Measurements from ENCODE around the gene CHST2. TPM values are rescaled to one million over a fixed set of nuclear protein-coding genes. Genes with fewer than 3 reads are reported as not detected.

The CHST2 gene
- total RNA-seq, 1 donor from 2014 or later: 5.9 TPM

DNA sequence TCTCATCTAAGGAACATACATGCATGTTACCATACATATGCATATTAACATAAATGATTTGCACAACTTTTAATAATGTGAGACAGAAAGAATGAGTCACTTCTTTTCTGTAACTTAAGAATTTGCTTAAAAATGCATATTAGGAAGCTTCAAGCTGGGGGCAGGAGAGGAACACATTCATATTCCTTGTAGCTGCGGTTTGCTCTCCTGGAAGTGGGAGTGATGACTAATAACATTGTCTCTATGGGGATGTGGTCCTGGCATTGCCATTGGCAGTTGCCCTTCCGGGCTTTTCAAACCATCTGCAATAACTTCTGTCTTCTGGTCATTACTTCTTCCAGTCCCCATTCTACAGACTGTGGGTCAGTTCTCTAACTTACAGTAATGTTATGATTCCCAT is 15.6 kb downstream of the CHST2 start:
- no peaks in the 10 kb centered on the region for H3K36me3 Mint-ChIP-seq
- TF ChIP-seq EZH2 (IDR thresholded peaks at IDR 0.05): no peak
- TF ChIP-seq EZH2phosphoT487 (IDR thresholded peaks at IDR 0.05): no peak
- TF ChIP-seq, protein P1, sequence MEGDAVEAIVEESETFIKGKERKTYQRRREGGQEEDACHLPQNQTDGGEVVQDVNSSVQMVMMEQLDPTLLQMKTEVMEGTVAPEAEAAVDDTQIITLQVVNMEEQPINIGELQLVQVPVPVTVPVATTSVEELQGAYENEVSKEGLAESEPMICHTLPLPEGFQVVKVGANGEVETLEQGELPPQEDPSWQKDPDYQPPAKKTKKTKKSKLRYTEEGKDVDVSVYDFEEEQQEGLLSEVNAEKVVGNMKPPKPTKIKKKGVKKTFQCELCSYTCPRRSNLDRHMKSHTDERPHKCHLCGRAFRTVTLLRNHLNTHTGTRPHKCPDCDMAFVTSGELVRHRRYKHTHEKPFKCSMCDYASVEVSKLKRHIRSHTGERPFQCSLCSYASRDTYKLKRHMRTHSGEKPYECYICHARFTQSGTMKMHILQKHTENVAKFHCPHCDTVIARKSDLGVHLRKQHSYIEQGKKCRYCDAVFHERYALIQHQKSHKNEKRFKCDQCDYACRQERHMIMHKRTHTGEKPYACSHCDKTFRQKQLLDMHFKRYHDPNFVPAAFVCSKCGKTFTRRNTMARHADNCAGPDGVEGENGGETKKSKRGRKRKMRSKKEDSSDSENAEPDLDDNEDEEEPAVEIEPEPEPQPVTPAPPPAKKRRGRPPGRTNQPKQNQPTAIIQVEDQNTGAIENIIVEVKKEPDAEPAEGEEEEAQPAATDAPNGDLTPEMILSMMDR (IDR thresholded peaks at IDR 0.05): no peak
- peaks cover 7% of the 10 kb centered on the region for H3K4me1 Mint-ChIP-seq
- DNase-seq (ENCODE audit: low spot score): no peak
- no peak overlapping the region for H3K27ac ChIP-seq
- H4K20me1 ChIP-seq (ENCODE audit: low read depth): no peaks in the 10 kb centered on the region
- H3K27me3 ChIP-seq: no peaks in the 10 kb centered on the region
- H3K36me3 ChIP-seq: no peaks in the 10 kb centered on the region
- H3K4me2 ChIP-seq: no peak overlapping the region
- H3K4me3 Mint-ChIP-seq: no peak overlapping the region
- peaks cover 4% of the 10 kb centered on the region for H3K27me3 Mint-ChIP-seq (ENCODE audit: insufficient read depth, low read depth)
- H3K9ac ChIP-seq: no peak overlapping the region
- H3K4me1 ChIP-seq: no peaks in the 10 kb centered on the region
- no peaks in the 10 kb centered on the region for H3K9me3 ChIP-seq (ENCODE audit: low read depth)
- H3K4me3 ChIP-seq: no peak overlapping the region
- no peaks in the 10 kb centered on the region for H3F3A ChIP-seq (ENCODE audit: low read depth)
- H3K9me3 Mint-ChIP-seq: no peaks in the 10 kb centered on the region
- H2AFZ ChIP-seq (replicated peaks): no peak overlapping the region
- H3K79me2 ChIP-seq (ENCODE audit: low read depth): no peaks in the 10 kb centered on the region
- H3K27ac Mint-ChIP-seq: no peak overlapping the region

DNA sequence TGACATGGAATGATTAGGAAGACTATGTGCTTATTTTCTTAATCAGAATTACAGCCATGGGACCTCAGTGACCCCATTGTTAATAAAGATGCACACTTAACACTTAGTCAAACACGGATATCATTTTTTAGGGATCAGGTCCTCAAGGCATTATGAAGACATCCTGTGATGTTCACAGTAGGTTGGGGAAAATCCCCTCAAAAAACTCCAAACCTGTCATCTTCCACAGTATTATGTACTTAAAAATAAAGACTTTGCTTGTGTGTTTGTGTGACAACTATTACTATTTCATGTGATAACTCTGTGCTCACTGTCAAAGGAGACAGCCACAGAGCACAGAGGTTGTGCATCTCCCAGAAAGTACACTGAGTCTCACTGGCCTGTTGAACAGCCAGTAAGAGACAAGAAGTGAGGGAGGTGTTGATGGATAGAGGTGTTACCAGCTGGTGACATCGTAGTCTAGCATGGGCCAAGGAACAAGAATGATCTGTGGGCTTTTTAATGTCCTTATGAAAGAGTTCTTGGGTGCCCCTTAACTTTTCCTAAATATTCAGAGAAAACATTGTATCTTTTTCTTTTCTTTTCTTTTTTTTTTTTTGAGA is 18.0 kb downstream of the CHST2 start:
- H3K4me2 ChIP-seq: no peak overlapping the region
- no peaks in the 10 kb centered on the region for H3K36me3 ChIP-seq
- no peaks in the 10 kb centered on the region for H3K27me3 ChIP-seq
- no peak for DNase-seq (ENCODE audit: low spot score)
- Mint-ChIP-seq H3K36me3 (no peaks in the 10 kb centered on the region), H3K27me3 (ENCODE audit: insufficient read depth, low read depth) (peaks cover 4% of the 10 kb centered on the region), H3K4me3 (no peak overlapping the region), H3K9me3 (no peaks in the 10 kb centered on the region), H3K27ac (no peak overlapping the region), H3K4me1 (peaks cover 7% of the 10 kb centered on the region)
- TF ChIP-seq, protein P1 (IDR thresholded peaks at IDR 0.05): no peak
- TF ChIP-seq EZH2phosphoT487 (IDR thresholded peaks at IDR 0.05): no peak
- TF ChIP-seq EZH2 (IDR thresholded peaks at IDR 0.05): no peak
- H3K9me3 ChIP-seq (ENCODE audit: low read depth): no peaks in the 10 kb centered on the region
- no peaks in the 10 kb centered on the region for H3F3A ChIP-seq (ENCODE audit: low read depth)
- no peak overlapping the region for H2AFZ ChIP-seq (replicated peaks)
- no peaks in the 10 kb centered on the region for H3K79me2 ChIP-seq (ENCODE audit: low read depth)
- no peak overlapping the region for H3K9ac ChIP-seq
- H3K4me3 ChIP-seq: no peak overlapping the region
- no peaks in the 10 kb centered on the region for H4K20me1 ChIP-seq (ENCODE audit: low read depth)
- no peaks in the 10 kb centered on the region for H3K4me1 ChIP-seq
- H3K27ac ChIP-seq: no peak overlapping the region

DNA sequence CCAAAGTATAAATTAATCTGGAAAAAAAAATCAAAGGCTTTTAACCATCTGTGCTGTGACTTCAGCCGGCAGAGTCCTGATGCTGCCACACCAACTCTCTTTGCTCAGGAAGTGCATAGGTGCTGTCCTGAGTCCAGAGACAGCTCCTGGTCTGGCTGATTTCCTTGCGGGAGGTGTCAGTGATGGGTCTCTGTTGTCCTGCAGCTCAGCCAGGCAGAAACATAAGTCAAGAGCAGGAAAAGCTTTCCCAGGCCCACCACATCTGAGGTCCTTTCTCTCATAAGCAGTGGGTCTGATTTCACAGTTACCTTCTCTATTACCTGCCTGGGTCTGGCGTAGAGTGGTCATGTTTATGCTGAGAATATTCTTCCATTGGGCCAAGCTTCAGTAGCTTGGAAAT is 19.4 kb downstream of the CHST2 start:
- Mint-ChIP-seq H3K27me3 (ENCODE audit: insufficient read depth, low read depth) (peaks cover 4% of the 10 kb centered on the region), H3K4me3 (no peak overlapping the region), H3K9me3 (no peaks in the 10 kb centered on the region), H3K27ac (no peak overlapping the region), H3K4me1 (peaks cover 7% of the 10 kb centered on the region), H3K36me3 (no peaks in the 10 kb centered on the region)
- no peak overlapping the region for H2AFZ ChIP-seq (replicated peaks)
- H3K79me2 ChIP-seq (ENCODE audit: low read depth): no peaks in the 10 kb centered on the region
- H3K27ac ChIP-seq: no peak overlapping the region
- H3K4me3 ChIP-seq: no peak overlapping the region
- no peaks in the 10 kb centered on the region for H3K4me1 ChIP-seq
- H3K36me3 ChIP-seq: no peaks in the 10 kb centered on the region
- H4K20me1 ChIP-seq (ENCODE audit: low read depth): no peaks in the 10 kb centered on the region
- no peak overlapping the region for H3K9ac ChIP-seq
- no peaks in the 10 kb centered on the region for H3F3A ChIP-seq (ENCODE audit: low read depth)
- no peaks in the 10 kb centered on the region for H3K9me3 ChIP-seq (ENCODE audit: low read depth)
- TF ChIP-seq, protein P1 (IDR thresholded peaks at IDR 0.05): no peak
- TF ChIP-seq EZH2phosphoT487 (IDR thresholded peaks at IDR 0.05): no peak
- no peak for TF ChIP-seq EZH2 (IDR thresholded peaks at IDR 0.05)
- no peak for DNase-seq (ENCODE audit: low spot score)
- no peak overlapping the region for H3K4me2 ChIP-seq
- no peaks in the 10 kb centered on the region for H3K27me3 ChIP-seq
